Subcutaneous adipose tissue (tissue), 4 donors: Measurements from ENCODE around the gene DDIT4L. TPM values are rescaled to one million over a fixed set of nuclear protein-coding genes. Genes with fewer than 3 reads are reported as not detected.

ENCODE experiments used
- total RNA-seq, 4 donors: library from RNA; depleted of rRNA; stranded (reverse); fragments of >200 nt; gene quantifications; one replicate each; pipeline ENCODE4 v1.1.0, GENCODE V29; 2016
- TF ChIP-seq, protein P1 (sequence below): fragments of 450-650 bp; IDR thresholded peaks from one replicate; pipeline ENCODE4 v1.5.1; 2016; ENCODE audit warnings: low read depth, mild to moderate bottlenecking, control low read depth, antibody characterized with exemption, moderate library complexity

DDIT4L gene
- total RNA-seq, 4 donors from 2014 or later = 2.1 to 6.3 (median 4.1) TPM

- TF ChIP-seq, protein P1, sequence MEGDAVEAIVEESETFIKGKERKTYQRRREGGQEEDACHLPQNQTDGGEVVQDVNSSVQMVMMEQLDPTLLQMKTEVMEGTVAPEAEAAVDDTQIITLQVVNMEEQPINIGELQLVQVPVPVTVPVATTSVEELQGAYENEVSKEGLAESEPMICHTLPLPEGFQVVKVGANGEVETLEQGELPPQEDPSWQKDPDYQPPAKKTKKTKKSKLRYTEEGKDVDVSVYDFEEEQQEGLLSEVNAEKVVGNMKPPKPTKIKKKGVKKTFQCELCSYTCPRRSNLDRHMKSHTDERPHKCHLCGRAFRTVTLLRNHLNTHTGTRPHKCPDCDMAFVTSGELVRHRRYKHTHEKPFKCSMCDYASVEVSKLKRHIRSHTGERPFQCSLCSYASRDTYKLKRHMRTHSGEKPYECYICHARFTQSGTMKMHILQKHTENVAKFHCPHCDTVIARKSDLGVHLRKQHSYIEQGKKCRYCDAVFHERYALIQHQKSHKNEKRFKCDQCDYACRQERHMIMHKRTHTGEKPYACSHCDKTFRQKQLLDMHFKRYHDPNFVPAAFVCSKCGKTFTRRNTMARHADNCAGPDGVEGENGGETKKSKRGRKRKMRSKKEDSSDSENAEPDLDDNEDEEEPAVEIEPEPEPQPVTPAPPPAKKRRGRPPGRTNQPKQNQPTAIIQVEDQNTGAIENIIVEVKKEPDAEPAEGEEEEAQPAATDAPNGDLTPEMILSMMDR = no peak
Measured at GRCh38 chr4:100198061-100198460, 7.8 kb upstream of the DDIT4L start.

- TF ChIP-seq, protein P1 = no peak
Measured at GRCh38 chr4:100190643-100191600, 654 bp upstream of the DDIT4L start.

- TF ChIP-seq, protein P1 = no peak
Measured at GRCh38 chr4:100188829-100189228, 1.4 kb downstream of the DDIT4L start.

GRCh38 chr4:100187781-100188180 is 2.5 kb downstream of the DDIT4L start:
- TF ChIP-seq, protein P1 = no peak

GRCh38 chr4:100184787-100185186 is 5.5 kb downstream of the DDIT4L start:
- TF ChIP-seq, protein P1 = no peak

GRCh38 chr4:100177855-100178254 is 12.4 kb downstream of the DDIT4L start:
- TF ChIP-seq, protein P1 = no peak

DNA sequence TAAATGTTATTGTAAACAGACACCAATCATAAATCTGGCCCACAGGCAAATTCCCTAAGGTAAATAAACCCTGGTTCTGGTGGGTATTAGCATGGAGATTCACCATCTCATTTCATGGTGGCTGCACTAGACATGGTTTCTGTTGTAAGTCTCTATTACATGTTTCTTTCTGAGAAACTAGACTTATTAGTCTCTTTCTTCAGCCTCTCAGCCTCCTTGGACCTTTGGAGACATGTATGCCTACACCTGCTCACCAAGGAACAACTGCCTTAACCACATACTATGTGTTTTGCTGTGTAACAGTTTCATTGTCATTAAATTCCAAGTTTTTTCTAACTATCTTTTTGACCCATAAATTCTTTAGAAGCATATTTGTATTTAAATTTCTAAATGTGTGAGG is 13.1 kb downstream of the DDIT4L start:
- TF ChIP-seq, protein P1 = no peak
